ENCODE measurements around the gene TMEM108.

Gene TMEM108

GRCh38 chr3:133119176-133119575 lies 81.0 kb downstream of the TMEM108 start:
- H3K36me3 ChIP-seq (ENCODE audit: control insufficient read depth, insufficient read depth, low read length), result no peaks in the 10 kb centered on the region
- no peak overlapping the region for H3K4me3 ChIP-seq (replicated peaks; ENCODE audit: low read depth, low read length)
- no peak for DNase-seq (ENCODE audit: extremely low read depth, insufficient read length)
- no peak for TF ChIP-seq CTCF (IDR thresholded peaks at IDR 0.05; ENCODE audit: insufficient read depth, low read length, poor library complexity, severe bottlenecking)
- H3K27me3 ChIP-seq (replicated peaks; ENCODE audit: control insufficient read depth, insufficient read depth, low read length), result no peaks in the 10 kb centered on the region

- H3K4me3 ChIP-seq (replicated peaks; ENCODE audit: low read depth, low read length), result no peak overlapping the region
- DNase-seq (ENCODE audit: extremely low read depth, insufficient read length), result no peak
- no peaks in the 10 kb centered on the region for H3K36me3 ChIP-seq (ENCODE audit: control insufficient read depth, insufficient read depth, low read length)
- no peaks in the 10 kb centered on the region for H3K27me3 ChIP-seq (replicated peaks; ENCODE audit: control insufficient read depth, insufficient read depth, low read length)
- no peak for TF ChIP-seq CTCF (IDR thresholded peaks at IDR 0.05; ENCODE audit: insufficient read depth, low read length, poor library complexity, severe bottlenecking)
Measured at GRCh38 chr3:133121450-133121849, 83.3 kb downstream of the TMEM108 start.

GRCh38 chr3:133123636-133124035 lies 85.4 kb downstream of the TMEM108 start:
- no peak for DNase-seq (ENCODE audit: extremely low read depth, insufficient read length)
- H3K36me3 ChIP-seq (ENCODE audit: control insufficient read depth, insufficient read depth, low read length), result no peaks in the 10 kb centered on the region
- H3K4me3 ChIP-seq (replicated peaks; ENCODE audit: low read depth, low read length), result no peak overlapping the region
- no peaks in the 10 kb centered on the region for H3K27me3 ChIP-seq (replicated peaks; ENCODE audit: control insufficient read depth, insufficient read depth, low read length)
- TF ChIP-seq CTCF (IDR thresholded peaks at IDR 0.05; ENCODE audit: insufficient read depth, low read length, poor library complexity, severe bottlenecking), result no peak

- Histone ChIP-seq H3K36me3 (ENCODE audit: control insufficient read depth, insufficient read depth, low read length) (no peaks in the 10 kb centered on the region), H3K27me3 (replicated peaks; ENCODE audit: control insufficient read depth, insufficient read depth, low read length) (no peaks in the 10 kb centered on the region), H3K4me3 (replicated peaks; ENCODE audit: low read depth, low read length) (no peak overlapping the region)
- no peak for DNase-seq (ENCODE audit: extremely low read depth, insufficient read length)
- no peak for TF ChIP-seq CTCF (IDR thresholded peaks at IDR 0.05; ENCODE audit: insufficient read depth, low read length, poor library complexity, severe bottlenecking)
Measured at GRCh38 chr3:133124511-133124910, 86.3 kb downstream of the TMEM108 start.

GRCh38 chr3:133125171-133125570 lies 87.0 kb downstream of the TMEM108 start:
- Histone ChIP-seq H3K27me3 (replicated peaks; ENCODE audit: control insufficient read depth, insufficient read depth, low read length) (no peaks in the 10 kb centered on the region), H3K36me3 (ENCODE audit: control insufficient read depth, insufficient read depth, low read length) (no peaks in the 10 kb centered on the region), H3K4me3 (replicated peaks; ENCODE audit: low read depth, low read length) (no peak overlapping the region)
- no peak for DNase-seq (ENCODE audit: extremely low read depth, insufficient read length)
- no peak for TF ChIP-seq CTCF (IDR thresholded peaks at IDR 0.05; ENCODE audit: insufficient read depth, low read length, poor library complexity, severe bottlenecking)

GRCh38 chr3:133125802-133126201 lies 87.6 kb downstream of the TMEM108 start:
- no peak overlapping the region for H3K4me3 ChIP-seq (replicated peaks; ENCODE audit: low read depth, low read length)
- H3K27me3 ChIP-seq (replicated peaks; ENCODE audit: control insufficient read depth, insufficient read depth, low read length), result no peaks in the 10 kb centered on the region
- TF ChIP-seq CTCF (IDR thresholded peaks at IDR 0.05; ENCODE audit: insufficient read depth, low read length, poor library complexity, severe bottlenecking), result no peak
- no peaks in the 10 kb centered on the region for H3K36me3 ChIP-seq (ENCODE audit: control insufficient read depth, insufficient read depth, low read length)
- no peak for DNase-seq (ENCODE audit: extremely low read depth, insufficient read length)

All from GM06990 (cell line).